Endothelial cell of umbilical vein (primary cell): Measurements from ENCODE around the gene SURF6.
"Not testable (repeated sequence)": the region's sequence is repeated elsewhere in the genome, so short reads cannot be mapped to it uniquely, and the experiment has no call there.

ENCODE experiments used
- CTCF ChIP-seq, 2 donors: IDR thresholded peaks; 1 replicate in 1 of 2; 2 replicates in 1 of 2; pipeline ENCODE4 v1.5.1; 2011; ENCODE audit warnings: low read length in 2 of 2, mild to moderate bottlenecking in 2 of 2, moderate library complexity in 2 of 2, control low read depth in 1 of 2, inconsistent platforms in 1 of 2, low read depth in 1 of 2; ENCODE audit not compliant: insufficient read depth in 1 of 2; ENCODE audit errors: extremely low read depth in 1 of 2
- EZH2 ChIP-seq: IDR thresholded peaks from 2 replicates; pipeline ENCODE4 v1.6.1; 2012; ENCODE audit warnings: borderline replicate concordance, low read depth, mild to moderate bottlenecking, moderate library complexity, low read length, inconsistent platforms; ENCODE audit not compliant: severe bottlenecking
- JUN ChIP-seq: IDR thresholded peaks from 2 replicates; pipeline ENCODE4 v1.6.1; 2011; ENCODE audit warnings: borderline replicate concordance, low read depth; ENCODE audit not compliant: insufficient read length, insufficient read depth
- MAX ChIP-seq: IDR thresholded peaks from 2 replicates; pipeline ENCODE4 v1.6.1; 2011; ENCODE audit not compliant: insufficient read depth, insufficient read length
- MYC ChIP-seq: IDR thresholded peaks from one replicate; pipeline ENCODE4 v1.6.1; 2011; ENCODE audit warnings: mild to moderate bottlenecking, low read depth, low read length
- POLR2A ChIP-seq: IDR thresholded peaks from 2 replicates; pipeline ENCODE4 v1.6.1; 2012; ENCODE audit warnings: low read depth, mild to moderate bottlenecking, control low read depth, low read length
- POLR2AphosphoS5 ChIP-seq: IDR thresholded peaks from 2 replicates; pipeline ENCODE4 v1.6.1; 2012; ENCODE audit warnings: low read depth, mild to moderate bottlenecking, control low read depth, low read length, moderate library complexity; ENCODE audit not compliant: insufficient read depth

GRCh38 chr9:133327021-133327420, 9.0 kb downstream of the SURF6 start:
- not testable (repeated sequence) for TF ChIP-seq CTCF (IDR thresholded peaks at IDR 0.05; ENCODE audit: extremely low read depth in 1 of 2, insufficient read depth in 1 of 2, low read depth in 1 of 2, low read length in 2 of 2); EZH2; POLR2A; JUN; MYC; POLR2AphosphoS5; MAX
